GM15510 (cell line): ENCODE measurements around the gene MRFAP1.

Source experiments
- POLR2A ChIP-seq: IDR thresholded peaks from 3 replicates; pipeline ENCODE4 v1.6.1; 2011; ENCODE audit warnings: borderline replicate concordance; ENCODE audit not compliant: insufficient read length; ENCODE audit errors: extremely low read depth

Gene MRFAP1

GRCh38 chr4:6619466-6620255 is 20.8 kb upstream of the MRFAP1 start:
- TF ChIP-seq POLR2A = no peak

- TF ChIP-seq POLR2A = no peak
Measured at GRCh38 chr4:6620296-6620695, 20.2 kb upstream of the MRFAP1 start.

GRCh38 chr4:6620891-6621555 is 19.5 kb upstream of the MRFAP1 start:
- TF ChIP-seq POLR2A = no peak

- no peak for TF ChIP-seq POLR2A
Measured at GRCh38 chr4:6621556-6621927, 18.9 kb upstream of the MRFAP1 start.

- TF ChIP-seq POLR2A = no peak
Measured at GRCh38 chr4:6622744-6623143, 17.7 kb upstream of the MRFAP1 start.

GRCh38 chr4:6625256-6625655 is 15.2 kb upstream of the MRFAP1 start:
- TF ChIP-seq POLR2A = no peak

GRCh38 chr4:6626066-6626465 is 14.4 kb upstream of the MRFAP1 start:
- no peak for TF ChIP-seq POLR2A

GRCh38 chr4:6627832-6628231 is 12.7 kb upstream of the MRFAP1 start:
- TF ChIP-seq POLR2A = no peak

- no peak for TF ChIP-seq POLR2A
Measured at GRCh38 chr4:6632125-6632524, 8.4 kb upstream of the MRFAP1 start.

GRCh38 chr4:6633091-6633906 is 7.2 kb upstream of the MRFAP1 start:
- TF ChIP-seq POLR2A = no peak

- TF ChIP-seq POLR2A = no peak
Measured at GRCh38 chr4:6634746-6635145, 5.7 kb upstream of the MRFAP1 start.

GRCh38 chr4:6639137-6639680 is 1.3 kb upstream of the MRFAP1 start:
- no peak for TF ChIP-seq POLR2A

GRCh38 chr4:6641164-6641970 is 882 bp downstream of the MRFAP1 start:
- TF ChIP-seq POLR2A = no peak

GRCh38 chr4:6641971-6642320 is 1.5 kb downstream of the MRFAP1 start:
- TF ChIP-seq POLR2A = no peak
